ENCODE results near the gene NPAS4.
A peak's percentile ranks its signal among the peaks of the same experiment; 100 is the strongest.

- TF ChIP-seq CTCF (CRISPR knock-in tag; IDR thresholded peaks at IDR 0.05) (no peak), KDM4B (CRISPR knock-in tag; IDR thresholded peaks at IDR 0.05) (0 out of 2 replicates have a peak, but pooled peaks have one; percentile 46), NKX3-1 (CRISPR knock-in tag; IDR thresholded peaks at IDR 0.05) (no peak), MTA1 (CRISPR knock-in tag; IDR thresholded peaks at IDR 0.05; ENCODE audit: borderline replicate concordance) (no peak), ZNF101 (CRISPR knock-in tag; IDR thresholded peaks at IDR 0.05; ENCODE audit: borderline replicate concordance, low read depth) (no peak), MYC (CRISPR knock-in tag; IDR thresholded peaks at IDR 0.05; ENCODE audit: borderline replicate concordance) (no peak), ATF6 (CRISPR knock-in tag; conservative IDR thresholded peaks at IDR 0.05) (no peak), EP300 (IDR thresholded peaks at IDR 0.05; ENCODE audit: low read depth in 2 of 2, low read length in 2 of 2) (no peak), EP300 (CRISPR knock-in tag; IDR thresholded peaks at IDR 0.05; ENCODE audit: borderline replicate concordance) (no peak), SP1 (IDR thresholded peaks at IDR 0.05) (no peak), SP1 (CRISPR knock-in tag; IDR thresholded peaks at IDR 0.05) (peak; percentile 74)
These were observed 45.6 kb downstream of the NPAS4 start, which contains the start of gene PELI3 for GRCh38 chr11:66466225-66467033.

Measured in HepG2 (cell line).